ENCODE measurements around the gene LTBP2.

Gene LTBP2

GRCh38 chr14:74533576-74533975, 78.5 kb downstream of the LTBP2 start:
- no peaks in the 10 kb centered on the region for H3K36me3 ChIP-seq (ENCODE audit: control insufficient read depth, insufficient read depth, low read length)
- H3K4me1 ChIP-seq (ENCODE audit: control insufficient read depth, insufficient read depth, low read length): no peaks in the 10 kb centered on the region
- H3K4me3 ChIP-seq (ENCODE audit: low read depth, low read length): no peak overlapping the region
- no peaks in the 10 kb centered on the region for H3K9me3 ChIP-seq (ENCODE audit: control insufficient read depth, insufficient read depth, low read length)
- H3K9ac ChIP-seq (ENCODE audit: low read depth, low read length): no peak overlapping the region
- H3K27ac ChIP-seq (ENCODE audit: low read depth, low read length): no peak overlapping the region
- no peaks in the 10 kb centered on the region for H3K27me3 ChIP-seq (ENCODE audit: control insufficient read depth, insufficient read depth, low read length)

DNA sequence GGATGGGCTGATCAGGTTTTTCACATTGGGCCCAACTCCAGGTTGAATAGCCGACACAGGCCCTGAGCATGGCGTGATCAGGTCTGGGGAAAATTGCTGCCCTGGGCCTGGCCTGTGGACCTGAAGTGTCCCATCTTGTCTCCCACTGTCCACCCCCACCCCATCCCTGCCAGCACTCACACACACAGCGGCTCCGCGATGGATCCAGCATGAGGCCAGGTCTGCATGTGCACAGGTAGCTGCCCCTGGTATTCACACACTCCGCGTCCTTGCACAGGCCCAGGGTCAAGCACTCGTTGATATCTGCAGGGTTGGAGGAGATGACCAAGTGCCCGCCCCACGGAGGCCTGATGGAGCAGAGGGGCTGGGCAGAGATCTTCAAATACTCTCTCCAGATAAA, 79.8 kb downstream of the LTBP2 start:
- Histone ChIP-seq H3K9ac (ENCODE audit: low read depth, low read length) (no peak overlapping the region), H3K4me3 (ENCODE audit: low read depth, low read length) (no peak overlapping the region), H3K4me1 (ENCODE audit: control insufficient read depth, insufficient read depth, low read length) (no peaks in the 10 kb centered on the region), H3K9me3 (ENCODE audit: control insufficient read depth, insufficient read depth, low read length) (no peaks in the 10 kb centered on the region), H3K36me3 (ENCODE audit: control insufficient read depth, insufficient read depth, low read length) (no peaks in the 10 kb centered on the region), H3K27me3 (ENCODE audit: control insufficient read depth, insufficient read depth, low read length) (no peaks in the 10 kb centered on the region), H3K27ac (ENCODE audit: low read depth, low read length) (no peak overlapping the region)

DNA sequence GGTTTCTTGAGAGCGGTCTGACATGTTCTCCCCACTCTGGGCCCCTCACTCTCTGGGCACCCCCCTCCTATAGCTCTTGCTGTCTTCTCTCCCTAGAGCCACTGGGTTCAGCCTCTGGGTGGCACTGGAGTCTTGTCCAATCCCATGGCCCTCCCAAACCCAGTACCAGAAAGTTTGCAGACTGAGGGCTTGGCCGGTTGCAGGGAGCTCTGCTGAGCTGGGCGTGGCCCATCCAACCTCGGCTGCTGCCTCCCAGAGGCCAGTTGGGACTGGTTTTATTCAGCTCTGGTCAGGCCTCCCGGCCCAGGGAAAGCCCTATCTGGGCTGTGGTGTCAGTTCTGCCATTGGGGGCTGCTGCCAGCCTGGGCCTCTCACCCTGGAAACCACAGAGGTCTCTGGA, 80.6 kb downstream of the LTBP2 start:
- Histone ChIP-seq H3K9ac (ENCODE audit: low read depth, low read length) (no peak overlapping the region), H3K27me3 (ENCODE audit: control insufficient read depth, insufficient read depth, low read length) (no peaks in the 10 kb centered on the region), H3K27ac (ENCODE audit: low read depth, low read length) (no peak overlapping the region), H3K36me3 (ENCODE audit: control insufficient read depth, insufficient read depth, low read length) (no peaks in the 10 kb centered on the region), H3K4me1 (ENCODE audit: control insufficient read depth, insufficient read depth, low read length) (no peaks in the 10 kb centered on the region), H3K9me3 (ENCODE audit: control insufficient read depth, insufficient read depth, low read length) (no peaks in the 10 kb centered on the region), H3K4me3 (ENCODE audit: low read depth, low read length) (no peak overlapping the region)

DNA sequence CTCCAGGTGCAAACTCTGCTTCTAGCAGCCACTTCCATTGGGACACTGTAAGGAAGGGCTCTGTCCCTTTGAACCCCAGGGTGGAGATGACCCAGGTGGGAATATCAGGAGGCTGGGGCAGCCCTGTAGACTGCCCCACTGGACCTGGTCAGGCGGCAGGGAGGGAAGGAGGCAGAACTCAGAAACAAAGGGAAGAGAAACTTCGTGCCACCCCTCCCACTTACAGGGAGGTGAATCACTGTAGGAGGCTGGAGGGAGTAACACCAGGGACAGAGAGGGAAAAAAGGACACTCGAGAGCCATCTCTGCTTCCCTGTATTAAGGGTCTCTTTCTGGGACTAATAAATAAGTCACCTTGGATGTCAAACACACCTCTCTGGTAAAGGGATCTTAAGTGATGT, 81.0 kb downstream of the LTBP2 start:
- H3K9me3 ChIP-seq (ENCODE audit: control insufficient read depth, insufficient read depth, low read length): no peaks in the 10 kb centered on the region
- H3K27ac ChIP-seq (ENCODE audit: low read depth, low read length): no peak overlapping the region
- H3K4me3 ChIP-seq (ENCODE audit: low read depth, low read length): no peak overlapping the region
- H3K36me3 ChIP-seq (ENCODE audit: control insufficient read depth, insufficient read depth, low read length): no peaks in the 10 kb centered on the region
- no peaks in the 10 kb centered on the region for H3K27me3 ChIP-seq (ENCODE audit: control insufficient read depth, insufficient read depth, low read length)
- H3K9ac ChIP-seq (ENCODE audit: low read depth, low read length): no peak overlapping the region
- H3K4me1 ChIP-seq (ENCODE audit: control insufficient read depth, insufficient read depth, low read length): no peaks in the 10 kb centered on the region

DNA sequence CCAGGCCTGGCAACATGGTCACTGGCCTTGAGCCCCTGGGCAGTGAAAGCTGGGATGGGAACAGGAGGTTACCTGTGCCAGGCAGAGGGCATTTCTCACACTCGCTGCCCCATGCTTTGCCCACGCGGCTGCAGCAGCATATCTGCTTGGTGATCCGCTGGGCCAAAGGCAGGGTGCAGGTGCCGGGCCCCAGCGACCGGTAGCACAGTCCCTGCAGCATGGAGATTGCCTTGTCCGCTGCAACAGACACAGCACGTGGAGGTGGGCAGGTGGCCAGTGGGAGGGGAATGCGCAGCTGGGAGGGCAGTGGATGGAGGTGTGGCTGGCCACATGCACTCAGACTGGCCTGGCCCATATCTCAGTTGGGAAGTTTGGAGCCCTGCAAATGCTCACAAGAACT, 83.2 kb downstream of the LTBP2 start:
- H3K36me3 ChIP-seq (ENCODE audit: control insufficient read depth, insufficient read depth, low read length): no peaks in the 10 kb centered on the region
- no peak overlapping the region for H3K9ac ChIP-seq (ENCODE audit: low read depth, low read length)

DNA sequence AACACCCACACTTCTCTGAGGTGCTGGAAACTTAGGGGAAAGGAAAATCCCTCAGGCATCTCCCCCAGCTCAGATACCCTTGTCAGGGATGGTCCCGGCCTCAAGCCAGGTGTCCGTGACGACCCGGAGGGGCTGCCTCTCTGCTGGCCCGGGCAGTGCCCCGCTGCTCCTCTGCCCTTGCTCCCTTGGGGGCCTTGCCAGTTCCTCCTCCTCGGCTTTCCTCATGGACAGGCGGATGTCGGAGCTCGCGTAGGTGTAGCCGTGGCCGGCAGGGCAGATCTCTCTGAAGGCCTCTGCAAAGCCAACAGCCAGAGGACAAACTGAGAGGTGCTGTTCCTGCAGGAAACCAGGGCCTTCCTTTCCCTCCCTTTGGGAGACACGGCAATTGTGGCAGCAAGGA, 83.6 kb downstream of the LTBP2 start:
- no peaks in the 10 kb centered on the region for H3K27me3 ChIP-seq (ENCODE audit: control insufficient read depth, insufficient read depth, low read length)
- H3K27ac ChIP-seq (ENCODE audit: low read depth, low read length): no peak overlapping the region
- no peaks in the 10 kb centered on the region for H3K9me3 ChIP-seq (ENCODE audit: control insufficient read depth, insufficient read depth, low read length)
- no peaks in the 10 kb centered on the region for H3K36me3 ChIP-seq (ENCODE audit: control insufficient read depth, insufficient read depth, low read length)
- H3K4me3 ChIP-seq (ENCODE audit: low read depth, low read length): no peak overlapping the region
- H3K4me1 ChIP-seq (ENCODE audit: control insufficient read depth, insufficient read depth, low read length): no peaks in the 10 kb centered on the region
- no peak overlapping the region for H3K9ac ChIP-seq (ENCODE audit: low read depth, low read length)

More for the DNA sequence above, 83.2 kb downstream of the LTBP2 start:
- Histone ChIP-seq H3K9me3 (ENCODE audit: control insufficient read depth, insufficient read depth, low read length) (no peaks in the 10 kb centered on the region), H3K27ac (ENCODE audit: low read depth, low read length) (no peak overlapping the region), H3K4me1 (ENCODE audit: control insufficient read depth, insufficient read depth, low read length) (no peaks in the 10 kb centered on the region), H3K4me3 (ENCODE audit: low read depth, low read length) (no peak overlapping the region), H3K27me3 (ENCODE audit: control insufficient read depth, insufficient read depth, low read length) (no peaks in the 10 kb centered on the region)

DNA sequence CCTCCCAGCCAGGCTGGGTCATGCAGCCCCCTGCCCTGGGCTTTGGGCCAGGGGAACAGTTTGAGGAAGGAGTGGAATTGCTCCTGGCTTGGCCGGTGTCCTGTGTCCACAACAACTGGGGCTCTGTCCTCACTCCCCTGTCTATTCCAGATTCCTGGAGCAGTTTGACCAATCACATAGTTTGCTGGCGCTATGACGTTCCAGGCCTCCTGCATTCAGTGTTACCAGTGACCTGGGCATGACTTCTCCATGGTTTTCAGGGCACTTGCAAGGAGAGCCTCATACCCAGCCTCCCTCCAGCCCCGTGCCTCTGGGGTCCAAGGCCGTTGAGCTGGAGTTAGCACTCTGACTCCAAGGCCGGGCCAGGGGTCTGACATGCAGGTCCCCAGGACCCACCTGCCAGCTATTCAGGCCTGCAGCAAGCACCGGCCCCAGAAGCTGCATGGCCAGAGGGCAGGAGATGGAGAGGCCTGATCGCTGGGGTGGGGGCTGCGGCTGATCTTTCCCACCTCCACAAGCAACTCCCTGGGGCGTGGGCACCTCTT, 84.2 kb downstream of the LTBP2 start:
- Histone ChIP-seq H3K4me1 (ENCODE audit: control insufficient read depth, insufficient read depth, low read length) (no peaks in the 10 kb centered on the region), H3K27me3 (ENCODE audit: control insufficient read depth, insufficient read depth, low read length) (no peaks in the 10 kb centered on the region), H3K36me3 (ENCODE audit: control insufficient read depth, insufficient read depth, low read length) (no peaks in the 10 kb centered on the region), H3K4me3 (ENCODE audit: low read depth, low read length) (no peak overlapping the region), H3K9me3 (ENCODE audit: control insufficient read depth, insufficient read depth, low read length) (no peaks in the 10 kb centered on the region), H3K9ac (ENCODE audit: low read depth, low read length) (no peak overlapping the region), H3K27ac (ENCODE audit: low read depth, low read length) (no peak overlapping the region)

DNA sequence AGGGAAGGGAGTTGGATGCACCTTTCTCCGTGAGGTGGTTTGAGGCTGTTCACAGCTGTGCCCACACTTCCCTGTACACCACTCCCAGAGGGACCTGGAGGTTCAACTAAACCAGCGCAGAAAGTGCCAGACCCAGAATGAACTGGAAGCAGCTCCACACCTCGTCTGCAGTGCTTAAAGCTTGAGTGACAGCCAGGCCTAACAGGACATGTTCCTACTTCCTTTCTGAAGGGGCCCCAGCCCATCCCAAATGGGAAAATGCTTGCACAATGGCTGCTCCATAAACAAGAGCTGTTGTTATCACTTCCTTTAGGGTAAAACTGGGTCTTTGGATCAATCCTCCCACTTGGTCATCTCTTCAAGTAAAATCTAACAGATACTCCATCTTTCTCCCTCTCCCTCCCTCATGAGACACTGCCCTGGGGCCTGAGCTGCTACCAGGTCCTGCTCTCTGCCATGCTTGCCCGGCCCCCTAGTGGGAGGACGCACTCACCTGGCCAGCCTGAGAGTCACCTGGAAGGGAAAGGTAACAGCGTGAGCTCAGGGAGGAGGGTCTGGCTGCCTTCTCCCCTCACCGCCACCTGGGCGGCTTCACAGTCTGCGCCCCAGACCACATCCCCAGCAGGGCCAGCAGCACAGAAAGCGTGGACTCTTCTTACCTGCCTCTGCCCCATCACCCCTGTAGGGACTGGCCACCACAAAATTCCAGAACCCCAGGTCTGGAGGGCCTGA, 85.0 kb downstream of the LTBP2 start:
- H3K4me1 ChIP-seq (ENCODE audit: control insufficient read depth, insufficient read depth, low read length): no peaks in the 10 kb centered on the region
- H3K9ac ChIP-seq (ENCODE audit: low read depth, low read length): no peak overlapping the region
- H3K4me3 ChIP-seq (ENCODE audit: low read depth, low read length): no peak overlapping the region
- H3K27me3 ChIP-seq (ENCODE audit: control insufficient read depth, insufficient read depth, low read length): no peaks in the 10 kb centered on the region
- no peak overlapping the region for H3K27ac ChIP-seq (ENCODE audit: low read depth, low read length)
- no peaks in the 10 kb centered on the region for H3K9me3 ChIP-seq (ENCODE audit: control insufficient read depth, insufficient read depth, low read length)
- no peaks in the 10 kb centered on the region for H3K36me3 ChIP-seq (ENCODE audit: control insufficient read depth, insufficient read depth, low read length)

DNA sequence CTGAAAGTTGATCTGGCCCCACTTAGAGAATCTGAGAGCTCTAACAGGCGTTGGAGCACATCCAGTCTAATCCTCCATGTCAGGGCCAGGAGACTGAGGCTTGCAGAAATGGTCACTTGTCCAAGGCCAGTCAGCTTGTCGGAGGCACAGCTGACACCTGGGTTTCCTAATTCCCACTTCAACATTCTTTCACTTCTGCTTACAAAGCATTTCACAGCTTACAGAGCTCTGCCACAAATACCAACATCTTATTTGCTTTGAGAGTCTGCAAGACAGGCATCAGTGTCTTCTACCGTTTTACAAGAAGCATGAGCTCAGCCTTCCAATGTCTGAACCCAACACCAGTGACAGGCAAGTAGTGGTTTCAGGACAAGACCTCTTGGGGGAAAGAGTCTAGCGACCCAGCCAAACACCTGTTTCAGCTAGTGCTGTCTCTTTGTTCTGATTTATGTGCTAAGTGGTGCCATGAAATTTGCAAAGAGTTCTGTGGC, 86.6 kb downstream of the LTBP2 start:
- no peaks in the 10 kb centered on the region for H3K27me3 ChIP-seq (ENCODE audit: control insufficient read depth, insufficient read depth, low read length)
- H3K9ac ChIP-seq (ENCODE audit: low read depth, low read length): no peak overlapping the region
- H3K27ac ChIP-seq (ENCODE audit: low read depth, low read length): no peak overlapping the region
- no peaks in the 10 kb centered on the region for H3K4me1 ChIP-seq (ENCODE audit: control insufficient read depth, insufficient read depth, low read length)
- no peak overlapping the region for H3K4me3 ChIP-seq (ENCODE audit: low read depth, low read length)
- H3K9me3 ChIP-seq (ENCODE audit: control insufficient read depth, insufficient read depth, low read length): no peaks in the 10 kb centered on the region
- H3K36me3 ChIP-seq (ENCODE audit: control insufficient read depth, insufficient read depth, low read length): no peaks in the 10 kb centered on the region

GRCh38 chr14:74524812-74525135, 87.3 kb downstream of the LTBP2 start:
- H3K4me1 ChIP-seq (ENCODE audit: control insufficient read depth, insufficient read depth, low read length): no peaks in the 10 kb centered on the region
- H3K27me3 ChIP-seq (ENCODE audit: control insufficient read depth, insufficient read depth, low read length): no peaks in the 10 kb centered on the region
- no peak overlapping the region for H3K4me3 ChIP-seq (ENCODE audit: low read depth, low read length)
- H3K27ac ChIP-seq (ENCODE audit: low read depth, low read length): no peak overlapping the region
- no peak overlapping the region for H3K9ac ChIP-seq (ENCODE audit: low read depth, low read length)
- no peaks in the 10 kb centered on the region for H3K9me3 ChIP-seq (ENCODE audit: control insufficient read depth, insufficient read depth, low read length)
- H3K36me3 ChIP-seq (ENCODE audit: control insufficient read depth, insufficient read depth, low read length): no peaks in the 10 kb centered on the region

GRCh38 chr14:74524076-74524811, 87.8 kb downstream of the LTBP2 start:
- Histone ChIP-seq H3K4me3 (ENCODE audit: low read depth, low read length) (no peak overlapping the region), H3K4me1 (ENCODE audit: control insufficient read depth, insufficient read depth, low read length) (no peaks in the 10 kb centered on the region), H3K9me3 (ENCODE audit: control insufficient read depth, insufficient read depth, low read length) (no peaks in the 10 kb centered on the region), H3K27ac (ENCODE audit: low read depth, low read length) (no peak overlapping the region), H3K27me3 (ENCODE audit: control insufficient read depth, insufficient read depth, low read length) (no peaks in the 10 kb centered on the region), H3K36me3 (ENCODE audit: control insufficient read depth, insufficient read depth, low read length) (no peaks in the 10 kb centered on the region), H3K9ac (ENCODE audit: low read depth, low read length) (no peak overlapping the region)

All from HUES48 (cell line).